ENCODE measurements around the gene AVPR1B. TPM values are rescaled to one million over a fixed set of nuclear protein-coding genes. Genes with fewer than 3 reads are reported as not detected.
"Not testable (repeated sequence)": the region's sequence is repeated elsewhere in the genome, so short reads cannot be mapped to it uniquely, and the experiment has no call there.

Gene AVPR1B
- polyA plus RNA-seq, 1 donor (not counting 4 experiments of a cell fraction or from before 2014, with no cell fraction given): not detected

GRCh38 chr1:206065547-206066145 lies 51.5 kb downstream of the AVPR1B start:
- H2AFZ ChIP-seq (ENCODE audit: control insufficient read depth, low read length): no peak overlapping the region
- H3K27me3 ChIP-seq (ENCODE audit: control insufficient read depth, extremely low read depth, insufficient read depth, low read length): no peaks in the 10 kb centered on the region
- H3K9me1 ChIP-seq (ENCODE audit: control insufficient read depth, extremely low read depth, insufficient read depth, low read length): no peaks in the 10 kb centered on the region
- no peaks in the 10 kb centered on the region for H4K20me1 ChIP-seq (ENCODE audit: control insufficient read depth, extremely low read depth, insufficient read depth, low read length)
- no peaks in the 10 kb centered on the region for H3K79me2 ChIP-seq (ENCODE audit: control insufficient read depth, insufficient read depth, low read length)
- FAIRE-seq: no peak
- no peaks in the 10 kb centered on the region for H3K36me3 ChIP-seq (ENCODE audit: control insufficient read depth in 2 of 2, extremely low read depth in 1 of 2, insufficient read depth in 2 of 2, low read length in 2 of 2)
- TF ChIP-seq CTCF (optimal IDR thresholded peaks at IDR 0.05 in 1 of 3, IDR thresholded peaks at IDR 0.05 in 1 of 3, conservative IDR thresholded peaks at IDR 0.05 in 1 of 3; ENCODE audit: extremely low read depth in 1 of 3, insufficient read depth in 2 of 3, low read length in 3 of 3) (no peak), EZH2 (IDR thresholded peaks at IDR 0.05; ENCODE audit: low read length) (no peak)
- no peak overlapping the region for H3K4me3 ChIP-seq (ENCODE audit: control insufficient read depth in 2 of 3, extremely low read depth in 1 of 3, insufficient read depth in 2 of 3, low read depth in 1 of 3, low read length in 3 of 3)
- no peaks in the 10 kb centered on the region for H3K9me3 ChIP-seq (ENCODE audit: control insufficient read depth, low read depth, low read length)
- H3K4me2 ChIP-seq (ENCODE audit: control insufficient read depth, extremely low read depth, insufficient read depth, low read depth, low read length): no peak overlapping the region
- H3K27ac ChIP-seq (ENCODE audit: control insufficient read depth, insufficient read depth, low read length): no peak overlapping the region
- no peak for DNase-seq (ENCODE audit: low read depth, low spot score)
- H3K4me1 ChIP-seq (ENCODE audit: control insufficient read depth, extremely low read depth, insufficient read depth, low read length): no peaks in the 10 kb centered on the region
- dilution Hi-C loops (cut with MboI; ENCODE audit: extremely low pct_ligation_motif_present, low sequenced_read_pairs): no loop called here
- no peak overlapping the region for H3K9ac ChIP-seq (ENCODE audit: control insufficient read depth, extremely low read depth, insufficient read depth, low read length)

DNA sequence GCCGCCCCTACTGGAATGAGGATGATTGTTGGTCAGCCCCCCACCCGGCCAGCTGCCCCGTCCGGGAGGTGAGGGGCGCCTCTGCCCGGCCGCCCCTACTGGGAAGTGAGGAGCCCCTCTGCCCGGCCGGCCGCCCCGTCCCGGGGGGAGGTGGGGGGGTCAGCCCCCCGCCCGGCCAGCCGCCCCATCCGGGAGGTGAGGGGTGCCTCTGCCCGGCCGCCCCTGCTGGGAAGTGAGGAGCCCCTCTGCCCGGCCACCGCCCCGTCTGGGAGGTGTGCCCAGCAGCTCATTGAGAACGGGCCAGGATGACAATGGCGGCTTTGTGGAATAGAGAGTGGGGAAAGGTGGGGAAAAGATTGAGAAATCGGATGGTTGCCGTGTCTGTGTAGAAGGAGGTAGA lies 52.7 kb downstream of the AVPR1B start:
- H3K4me2 ChIP-seq (ENCODE audit: control insufficient read depth, extremely low read depth, insufficient read depth, low read depth, low read length); H2AFZ ChIP-seq (ENCODE audit: control insufficient read depth, low read length); FAIRE-seq; dilution Hi-C loops (cut with MboI; ENCODE audit: extremely low pct_ligation_motif_present, low sequenced_read_pairs); H3K79me2 ChIP-seq (ENCODE audit: control insufficient read depth, insufficient read depth, low read length); H3K9ac ChIP-seq (ENCODE audit: control insufficient read depth, extremely low read depth, insufficient read depth, low read length); H3K9me3 ChIP-seq (ENCODE audit: control insufficient read depth, low read depth, low read length); H3K4me3 ChIP-seq (ENCODE audit: control insufficient read depth in 2 of 3, extremely low read depth in 1 of 3, insufficient read depth in 2 of 3, low read depth in 1 of 3, low read length in 3 of 3); H3K27me3 ChIP-seq (ENCODE audit: control insufficient read depth, extremely low read depth, insufficient read depth, low read length); H3K4me1 ChIP-seq (ENCODE audit: control insufficient read depth, extremely low read depth, insufficient read depth, low read length); H3K9me1 ChIP-seq (ENCODE audit: control insufficient read depth, extremely low read depth, insufficient read depth, low read length); H3K27ac ChIP-seq (ENCODE audit: control insufficient read depth, insufficient read depth, low read length); H3K36me3 ChIP-seq (ENCODE audit: control insufficient read depth in 2 of 2, extremely low read depth in 1 of 2, insufficient read depth in 2 of 2, low read length in 2 of 2); DNase-seq (ENCODE audit: low read depth, low spot score); H4K20me1 ChIP-seq (ENCODE audit: control insufficient read depth, extremely low read depth, insufficient read depth, low read length): not testable (repeated sequence)

DNA sequence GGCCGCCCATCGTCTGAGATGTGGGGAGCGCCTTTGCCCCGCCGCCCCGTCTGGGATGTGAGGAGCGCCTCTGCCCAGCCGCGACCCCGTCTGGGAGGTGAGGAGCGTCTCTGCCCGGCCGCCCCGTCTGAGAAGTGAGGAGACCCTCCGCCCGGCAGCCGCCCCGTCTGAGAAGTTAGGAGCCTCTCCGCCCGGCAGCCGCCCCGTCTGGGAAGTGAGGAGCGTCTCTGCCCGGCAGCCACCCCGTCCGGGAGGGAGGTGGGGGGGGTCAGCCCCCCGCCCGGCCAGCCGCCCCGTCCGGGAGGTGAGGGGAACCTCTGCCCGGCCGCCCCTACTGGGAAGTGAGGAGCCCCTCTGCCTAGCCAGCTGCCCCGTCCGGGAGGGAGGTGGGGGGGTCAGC lies 53.2 kb downstream of the AVPR1B start:
- FAIRE-seq; dilution Hi-C loops (cut with MboI; ENCODE audit: extremely low pct_ligation_motif_present, low sequenced_read_pairs): not testable (repeated sequence)

More for the DNA sequence above, 53.2 kb downstream of the AVPR1B start:
- not testable (repeated sequence) for H3K4me1 ChIP-seq (ENCODE audit: control insufficient read depth, extremely low read depth, insufficient read depth, low read length); DNase-seq (ENCODE audit: low read depth, low spot score); H3K9me3 ChIP-seq (ENCODE audit: control insufficient read depth, low read depth, low read length); H2AFZ ChIP-seq (ENCODE audit: control insufficient read depth, low read length); H3K27me3 ChIP-seq (ENCODE audit: control insufficient read depth, extremely low read depth, insufficient read depth, low read length); H3K36me3 ChIP-seq (ENCODE audit: control insufficient read depth in 2 of 2, extremely low read depth in 1 of 2, insufficient read depth in 2 of 2, low read length in 2 of 2); H3K79me2 ChIP-seq (ENCODE audit: control insufficient read depth, insufficient read depth, low read length); H3K4me3 ChIP-seq (ENCODE audit: control insufficient read depth in 2 of 3, extremely low read depth in 1 of 3, insufficient read depth in 2 of 3, low read depth in 1 of 3, low read length in 3 of 3); H3K27ac ChIP-seq (ENCODE audit: control insufficient read depth, insufficient read depth, low read length); H3K4me2 ChIP-seq (ENCODE audit: control insufficient read depth, extremely low read depth, insufficient read depth, low read depth, low read length); H3K9me1 ChIP-seq (ENCODE audit: control insufficient read depth, extremely low read depth, insufficient read depth, low read length); H4K20me1 ChIP-seq (ENCODE audit: control insufficient read depth, extremely low read depth, insufficient read depth, low read length); H3K9ac ChIP-seq (ENCODE audit: control insufficient read depth, extremely low read depth, insufficient read depth, low read length)
